Upper lobe of right lung (tissue), 1 donor: Measurements from ENCODE around the gene COL13A1. TPM values are rescaled to one million over a fixed set of nuclear protein-coding genes. Genes with fewer than 3 reads are reported as not detected.
A peak's percentile ranks its signal among the peaks of the same experiment; 100 is the strongest.

Experiments used
- ATAC-seq: fragments of 200-7000 bp; cut with Tn5 transposase; one replicate; pipeline ENCODE4 v1.9.1; 2020; ENCODE audit warnings: mild to moderate bottlenecking, moderate library complexity
- DNase-seq: peaks from one replicate; pipeline ENCODE4 v3.0.0-alpha.2; 2020
- H3K27ac ChIP-seq: fragments of 200-600 bp; one replicate; pipeline ENCODE4 v1.8.0; 2022
- H3K27me3 ChIP-seq: fragments of 200-600 bp; one replicate; pipeline ENCODE4 v1.8.0; 2022; ENCODE audit warnings: mild to moderate bottlenecking
- H3K36me3 ChIP-seq: fragments of 200-600 bp; one replicate; pipeline ENCODE4 v1.8.0; 2022
- H3K4me1 ChIP-seq: fragments of 200-600 bp; one replicate; pipeline ENCODE4 v1.8.0; 2022
- H3K4me3 ChIP-seq: fragments of 200-600 bp; one replicate; pipeline ENCODE4 v1.8.0; 2022; ENCODE audit warnings: mild to moderate bottlenecking
- H3K9me3 ChIP-seq: fragments of 200-600 bp; one replicate; pipeline ENCODE4 v1.8.0; 2022
- CTCF ChIP-seq: fragments of 200-600 bp; IDR thresholded peaks from one replicate; pipeline ENCODE4 v1.8.0; 2022; ENCODE audit warnings: antibody characterized with exemption
- intact Hi-C: fragments of 100-400 bp; cut with DNase I; formaldehyde crosslinking; loops from one replicate; pipeline ENCODE4 v1.11.0; 2022
- total RNA-seq: library from RNA; stranded (reverse); fragmentation: NEBNext Ultra II Directional; extraction: Animal tissue kit (Norgen Biotek cat#: 25700); gene quantifications from one replicate; pipeline ENCODE4 v1.2.1, GENCODE V29; 2021
- donor health status: DM: no; HTN: yes; CAD: no; lungs with severe emphysema.

Gene COL13A1
- total RNA-seq, 1 donor from 2014 or later = 13.5 TPM

GRCh38 chr10:69885379-69886013 lies 83.8 kb downstream of the COL13A1 start:
- Histone ChIP-seq H3K36me3 (no peaks in the 10 kb centered on the region), H3K27me3 (no peaks in the 10 kb centered on the region), H3K4me3 (no peak overlapping the region), H3K4me1 (no peaks in the 10 kb centered on the region), H3K9me3 (no peaks in the 10 kb centered on the region), H3K27ac (no peak overlapping the region)
- intact Hi-C loops = no loop called here
- no peak for DNase-seq
- peak; percentile 41 for TF ChIP-seq CTCF
- no peak for ATAC-seq

DNA sequence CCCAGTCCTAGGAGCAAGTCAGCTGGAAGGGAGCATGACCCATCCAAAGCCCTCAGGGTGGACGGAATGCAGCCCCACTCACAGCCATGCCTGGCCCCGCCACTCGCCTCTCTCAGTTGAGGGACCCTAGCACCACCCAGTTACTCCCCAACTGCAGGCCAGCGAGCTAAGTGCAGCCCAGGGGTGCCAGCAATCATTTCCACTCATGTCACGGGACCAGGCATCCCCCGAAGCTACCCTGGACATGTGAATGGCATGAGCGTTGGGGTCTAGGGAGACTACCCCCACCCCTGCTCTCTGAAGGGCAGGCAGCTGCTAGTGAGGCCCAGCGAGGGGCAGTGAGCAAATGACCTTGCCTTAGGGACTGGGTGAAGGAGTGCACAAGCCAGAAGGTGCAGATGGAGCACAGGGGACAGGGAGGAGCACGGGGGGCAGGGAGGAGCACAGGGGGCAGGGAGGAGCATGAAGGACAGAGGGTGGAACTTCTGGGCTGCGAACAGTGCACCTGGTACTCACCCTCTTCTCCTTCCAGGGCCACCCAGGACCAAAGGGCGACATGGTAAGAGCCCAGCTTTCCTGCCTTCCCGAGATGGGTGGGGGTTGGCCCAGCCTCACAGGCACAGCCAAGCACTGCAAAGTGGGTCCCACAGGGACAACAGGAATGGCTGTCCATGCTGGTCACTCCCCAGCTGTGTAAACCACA lies 87.3 kb downstream of the COL13A1 start:
- TF ChIP-seq CTCF = no peak
- intact Hi-C loops = no loop called here

DNA sequence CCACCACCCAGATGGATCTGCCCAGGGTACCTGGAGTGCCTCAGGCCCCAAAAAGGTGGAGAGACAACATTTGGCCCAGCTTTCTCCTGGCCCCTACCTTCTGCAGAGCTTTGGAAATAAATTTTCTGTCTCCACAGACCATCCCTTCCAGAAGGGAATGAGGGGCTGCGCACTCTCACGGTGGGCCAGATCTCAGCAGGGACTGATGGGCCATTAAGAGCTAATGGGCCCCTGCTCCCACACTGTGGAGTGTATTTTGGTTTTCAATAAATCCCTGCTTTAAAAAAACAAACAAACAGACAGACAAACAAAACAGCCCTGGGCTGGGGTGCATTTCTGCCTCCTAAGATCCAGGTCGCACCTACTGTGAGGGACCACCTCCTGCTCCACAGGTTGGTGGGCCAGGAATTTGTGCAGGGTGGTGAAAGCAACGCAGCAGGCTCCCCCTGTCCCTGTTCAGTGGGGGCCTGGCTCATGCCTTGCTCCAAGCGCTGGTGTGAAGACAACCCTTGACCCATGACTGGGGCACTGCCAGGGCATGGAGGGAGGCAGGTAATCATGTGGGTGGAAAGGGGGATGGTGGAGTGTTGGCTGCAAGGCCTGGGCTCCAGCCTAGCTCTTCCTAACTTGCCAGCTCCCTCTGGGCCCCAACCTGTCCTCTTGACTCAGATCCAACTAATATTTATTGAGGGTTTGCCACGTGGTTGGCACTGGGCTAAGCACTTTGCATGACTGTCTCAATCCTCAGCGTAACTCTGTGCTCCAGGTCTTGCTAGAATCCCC lies 88.5 kb downstream of the COL13A1 start:
- DNase-seq = no peak
- H3K27ac ChIP-seq = no peak overlapping the region
- no peaks in the 10 kb centered on the region for H3K9me3 ChIP-seq
- TF ChIP-seq CTCF = no peak
- H3K36me3 ChIP-seq = no peaks in the 10 kb centered on the region
- intact Hi-C loops = no loop called here
- no peak for ATAC-seq
- H3K4me3 ChIP-seq = no peak overlapping the region
- no peaks in the 10 kb centered on the region for H3K4me1 ChIP-seq
- H3K27me3 ChIP-seq = no peaks in the 10 kb centered on the region

More for the DNA sequence above, 87.3 kb downstream of the COL13A1 start:
- no peak for DNase-seq
- no peaks in the 10 kb centered on the region for H3K4me1 ChIP-seq
- H3K27me3 ChIP-seq = no peaks in the 10 kb centered on the region
- no peak overlapping the region for H3K27ac ChIP-seq
- H3K36me3 ChIP-seq = no peaks in the 10 kb centered on the region
- no peaks in the 10 kb centered on the region for H3K9me3 ChIP-seq
- H3K4me3 ChIP-seq = no peak overlapping the region
- no peak for ATAC-seq

DNA sequence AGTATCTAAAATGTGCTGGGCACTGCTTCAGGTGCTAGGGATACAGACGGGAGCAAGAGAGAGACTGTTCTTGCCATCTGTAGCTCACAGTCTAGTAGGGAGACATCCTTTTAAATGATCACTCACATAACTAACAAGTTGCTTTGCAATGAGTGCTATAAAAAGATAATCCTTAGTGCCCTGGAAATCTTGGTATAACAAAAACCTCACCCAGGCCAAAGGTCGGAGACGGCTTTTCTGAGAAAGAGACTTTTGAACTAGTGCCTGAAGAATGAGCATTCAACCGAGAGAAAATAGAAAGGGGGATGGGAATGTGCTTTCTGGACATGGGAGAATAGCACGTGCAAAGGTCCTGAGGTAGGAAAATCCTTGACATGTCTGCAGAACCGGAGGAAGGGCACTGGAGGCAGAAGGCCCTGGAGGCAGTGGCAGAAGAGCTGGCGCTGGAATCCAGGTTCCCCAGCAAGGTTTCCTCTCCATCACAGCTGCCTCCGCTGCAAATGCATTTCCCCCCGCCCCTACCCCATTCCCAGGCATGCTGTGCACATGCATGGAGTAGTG lies 89.4 kb downstream of the COL13A1 start:
- no peaks in the 10 kb centered on the region for H3K36me3 ChIP-seq
- intact Hi-C loops = no loop called here
- H3K4me1 ChIP-seq = no peaks in the 10 kb centered on the region
- no peaks in the 10 kb centered on the region for H3K27me3 ChIP-seq
- ATAC-seq = no peak
- no peak for TF ChIP-seq CTCF
- H3K4me3 ChIP-seq = no peak overlapping the region
- H3K27ac ChIP-seq = no peak overlapping the region
- no peaks in the 10 kb centered on the region for H3K9me3 ChIP-seq
- no peak for DNase-seq

- ATAC-seq (no peak), DNase-seq (no peak)
- no peaks in the 10 kb centered on the region for H3K36me3 ChIP-seq
- no peaks in the 10 kb centered on the region for H3K27me3 ChIP-seq
- no peaks in the 10 kb centered on the region for H3K9me3 ChIP-seq
- no peak for TF ChIP-seq CTCF
- no peak overlapping the region for H3K27ac ChIP-seq
- intact Hi-C loops = no loop called here
- no peaks in the 10 kb centered on the region for H3K4me1 ChIP-seq
- H3K4me3 ChIP-seq = no peak overlapping the region
These were observed 90.7 kb downstream of the COL13A1 start for GRCh38 chr10:69892406-69892805.
